T47D (cell line): Measurements from ENCODE around the gene ATP5F1D.

Experiments
- DNase-seq, 2 experiments: peaks; one replicate each; pipeline versions ENCODE4 v3.0.0 to v3.0.0-alpha.2; 2011 to 2012; ENCODE audit warnings: low read depth in 1 of 2, low spot score in 1 of 2
- JUND ChIP-seq: IDR thresholded peaks from 2 replicates; pipeline ENCODE4 v1.6.1; 2012; ENCODE audit warnings: low read depth
- in situ Hi-C: cut with HindIII; loops from 2 replicates; pipeline ENCODE4 v1.10.0; 2016; ENCODE audit warnings: low sequenced_read_pairs, low pct_unique_long_range_greater_than_20kb

Gene ATP5F1D

DNA sequence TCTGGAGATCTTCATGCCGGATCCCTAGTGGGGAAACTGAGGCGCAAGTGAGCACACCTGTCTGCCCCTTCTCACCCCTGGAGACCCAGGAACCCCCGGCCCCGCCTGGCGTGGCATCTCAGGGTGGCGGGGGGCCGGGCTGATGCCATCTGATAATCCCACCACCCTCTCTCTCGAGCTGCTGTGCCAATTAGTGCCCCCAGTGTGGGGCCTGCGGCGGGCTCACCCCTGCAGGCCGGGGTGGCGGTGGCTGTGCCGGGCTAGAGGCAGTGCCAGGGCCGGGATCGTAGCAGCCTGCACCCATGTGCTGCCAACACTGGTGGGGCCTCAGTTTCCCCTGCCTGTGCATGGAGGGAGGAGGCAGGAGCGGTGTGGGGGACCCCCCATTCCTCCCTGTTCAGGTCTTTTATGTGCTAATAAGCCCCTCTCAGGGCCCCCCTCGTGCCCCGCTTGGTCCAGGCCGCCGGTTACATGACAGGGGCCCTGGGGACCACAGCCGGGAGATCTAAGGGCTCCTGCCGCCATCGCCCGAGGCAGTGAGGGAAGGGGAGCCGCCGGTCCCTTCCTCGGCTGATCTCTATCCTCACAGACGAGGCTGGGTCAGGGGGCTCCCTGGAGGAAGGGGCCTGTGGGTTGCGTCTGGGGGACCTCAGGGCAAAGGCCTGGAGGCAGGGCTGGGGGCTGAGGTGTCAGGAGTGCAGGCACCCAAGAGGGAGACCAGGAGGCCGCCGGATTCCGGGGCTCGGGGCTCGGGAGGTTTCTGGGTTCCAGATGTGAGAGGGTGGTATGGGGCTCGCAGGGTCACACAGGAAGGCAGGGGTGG, 52.4 kb downstream of the ATP5F1D start:
- DNase-seq = no peak
- in situ Hi-C loops = no loop called here

More for the DNA sequence above, 52.4 kb downstream of the ATP5F1D start:
- TF ChIP-seq JUND = no peak
